Spleen (tissue), 7 donors: ENCODE measurements around the gene MAP3K7CL.

Experiments
- POLR2A ChIP-seq, 3 donors: fragments of 450-650 bp; IDR thresholded peaks; one replicate each; pipeline ENCODE4 v1.5.1; 2017; ENCODE audit warnings: antibody characterized with exemption in 3 of 3, mild to moderate bottlenecking in 1 of 3
- TF ChIP-seq, protein P1 (sequence below), 11 experiments: fragments of 200-600 bp in 7 of 11; fragments of 450-650 bp in 4 of 11; sonication (generic) in 4 of 11; IDR thresholded peaks in 8 of 11; conservative IDR thresholded peaks in 3 of 11; 1 replicate in 7 of 11; 2 replicates in 4 of 11; pipeline versions ENCODE4 v1.4.0 to v1.8.0; 2016 to 2021; ENCODE audit warnings: antibody characterized with exemption in 11 of 11, inconsistent platforms in 4 of 11, mild to moderate bottlenecking in 1 of 11
- donor health status: DM: no; HTN: no; CAD: no; lungs with moderate emphysema.
- donor health status: DM: no; HTN: no; CAD: no.
- donor health status: DM: no; HTN: no; CAD: no.

DNA sequence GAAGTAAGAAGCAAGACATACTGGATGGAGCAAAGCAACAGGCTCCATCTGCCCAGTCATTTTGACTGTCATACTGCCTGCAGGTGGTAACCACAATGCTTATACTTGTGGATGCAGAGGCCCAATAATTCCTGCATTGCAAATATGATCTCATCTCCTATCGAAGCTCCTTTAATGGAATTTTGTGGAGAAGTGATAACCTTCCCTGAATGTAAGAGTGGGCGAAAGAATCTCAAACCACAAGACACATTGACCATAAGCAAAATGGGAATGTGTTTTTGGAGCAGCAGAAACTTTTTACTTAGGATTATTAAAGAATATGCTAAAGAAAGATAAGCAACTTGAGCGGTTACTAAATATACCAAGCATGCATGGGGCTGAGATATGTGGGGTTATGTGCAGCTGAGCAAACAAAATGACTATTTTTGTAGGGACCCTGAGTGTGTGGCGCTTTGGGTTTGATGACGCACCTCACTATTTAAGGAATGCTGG is 90.9 kb downstream of the MAP3K7CL start:
- TF ChIP-seq, protein P1, sequence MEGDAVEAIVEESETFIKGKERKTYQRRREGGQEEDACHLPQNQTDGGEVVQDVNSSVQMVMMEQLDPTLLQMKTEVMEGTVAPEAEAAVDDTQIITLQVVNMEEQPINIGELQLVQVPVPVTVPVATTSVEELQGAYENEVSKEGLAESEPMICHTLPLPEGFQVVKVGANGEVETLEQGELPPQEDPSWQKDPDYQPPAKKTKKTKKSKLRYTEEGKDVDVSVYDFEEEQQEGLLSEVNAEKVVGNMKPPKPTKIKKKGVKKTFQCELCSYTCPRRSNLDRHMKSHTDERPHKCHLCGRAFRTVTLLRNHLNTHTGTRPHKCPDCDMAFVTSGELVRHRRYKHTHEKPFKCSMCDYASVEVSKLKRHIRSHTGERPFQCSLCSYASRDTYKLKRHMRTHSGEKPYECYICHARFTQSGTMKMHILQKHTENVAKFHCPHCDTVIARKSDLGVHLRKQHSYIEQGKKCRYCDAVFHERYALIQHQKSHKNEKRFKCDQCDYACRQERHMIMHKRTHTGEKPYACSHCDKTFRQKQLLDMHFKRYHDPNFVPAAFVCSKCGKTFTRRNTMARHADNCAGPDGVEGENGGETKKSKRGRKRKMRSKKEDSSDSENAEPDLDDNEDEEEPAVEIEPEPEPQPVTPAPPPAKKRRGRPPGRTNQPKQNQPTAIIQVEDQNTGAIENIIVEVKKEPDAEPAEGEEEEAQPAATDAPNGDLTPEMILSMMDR (IDR thresholded peaks at IDR 0.05 in 8 of 11, conservative IDR thresholded peaks at IDR 0.05 in 3 of 11) = no peak
- no peak for TF ChIP-seq POLR2A (IDR thresholded peaks at IDR 0.05)
